GM19324 (cell line): Measurements from ENCODE around the gene AGPS.

Source experiments
- ATAC-seq: cut with Tn5 transposase; IDR thresholded peaks from one replicate; pipeline ENCODE4 v1.9.1; 2021; ENCODE audit warnings: mild to moderate bottlenecking, moderate library complexity; ENCODE audit not compliant: unreplicated experiment, low FRiP score

Gene AGPS

DNA sequence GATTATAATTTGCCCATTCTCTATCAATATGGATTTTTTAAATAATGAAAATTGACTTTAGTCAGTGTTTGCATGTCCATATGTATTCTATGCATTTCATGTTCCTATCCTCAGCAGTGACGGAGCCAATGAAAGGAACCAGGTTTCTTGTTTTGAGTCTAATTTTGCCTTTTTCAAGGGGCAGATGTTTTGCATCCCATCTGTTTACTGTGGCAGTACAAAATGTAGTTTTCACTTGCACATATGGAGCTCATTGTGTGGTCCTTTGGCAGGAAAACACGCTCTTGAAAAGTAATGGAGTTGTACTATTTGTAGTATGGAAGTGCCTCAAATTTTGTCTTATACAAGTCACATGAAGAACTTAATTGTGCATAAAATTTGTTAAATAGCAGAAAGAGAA lies 127.8 kb downstream of the AGPS start:
- ATAC-seq: no peak

DNA sequence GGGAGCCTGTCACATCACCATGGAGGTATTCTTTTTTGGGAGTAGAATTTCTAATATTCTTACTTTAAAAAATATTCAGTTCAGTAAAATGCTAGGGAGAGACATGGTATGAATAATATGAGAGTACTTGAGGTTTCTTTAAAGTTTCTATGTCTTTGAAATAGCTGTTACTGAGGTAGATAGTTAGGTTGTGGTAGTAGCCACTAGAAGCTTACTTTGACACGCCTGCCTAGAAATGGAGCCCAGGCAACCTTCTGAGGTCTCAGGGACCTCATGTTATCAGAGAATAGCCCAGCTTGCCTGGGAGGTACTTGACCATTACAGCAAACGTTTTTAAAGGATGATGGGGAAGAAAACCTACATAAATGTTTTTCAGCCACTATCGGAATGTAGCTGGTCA lies 131.2 kb downstream of the AGPS start:
- ATAC-seq: no peak

DNA sequence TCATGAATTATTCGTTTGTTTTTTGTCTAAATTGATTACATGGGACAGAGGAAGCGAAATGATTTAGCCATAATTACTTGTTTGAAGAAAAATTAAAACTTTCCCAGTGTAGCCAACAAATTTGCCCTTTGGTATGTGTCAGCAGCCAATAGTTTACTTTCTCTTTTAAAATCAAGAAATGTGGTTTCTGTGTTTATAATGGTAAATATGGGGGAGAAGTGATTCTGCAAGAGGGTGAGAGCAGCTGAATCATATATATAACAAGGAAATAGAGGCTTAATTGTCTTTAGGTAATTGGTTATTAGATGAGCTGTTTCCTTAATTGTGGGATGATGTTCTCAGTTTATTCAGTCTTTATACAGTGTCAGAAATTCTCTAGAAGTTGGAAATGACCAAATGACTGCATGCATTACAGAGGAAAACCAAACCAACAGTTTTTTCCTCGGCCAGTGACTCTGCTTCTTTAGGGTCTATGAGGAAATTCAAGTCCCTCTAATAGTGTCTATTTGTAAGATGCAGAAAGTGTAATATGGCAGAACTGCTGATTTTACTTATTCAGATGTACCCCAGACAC lies 132.9 kb downstream of the AGPS start:
- ATAC-seq: no peak

DNA sequence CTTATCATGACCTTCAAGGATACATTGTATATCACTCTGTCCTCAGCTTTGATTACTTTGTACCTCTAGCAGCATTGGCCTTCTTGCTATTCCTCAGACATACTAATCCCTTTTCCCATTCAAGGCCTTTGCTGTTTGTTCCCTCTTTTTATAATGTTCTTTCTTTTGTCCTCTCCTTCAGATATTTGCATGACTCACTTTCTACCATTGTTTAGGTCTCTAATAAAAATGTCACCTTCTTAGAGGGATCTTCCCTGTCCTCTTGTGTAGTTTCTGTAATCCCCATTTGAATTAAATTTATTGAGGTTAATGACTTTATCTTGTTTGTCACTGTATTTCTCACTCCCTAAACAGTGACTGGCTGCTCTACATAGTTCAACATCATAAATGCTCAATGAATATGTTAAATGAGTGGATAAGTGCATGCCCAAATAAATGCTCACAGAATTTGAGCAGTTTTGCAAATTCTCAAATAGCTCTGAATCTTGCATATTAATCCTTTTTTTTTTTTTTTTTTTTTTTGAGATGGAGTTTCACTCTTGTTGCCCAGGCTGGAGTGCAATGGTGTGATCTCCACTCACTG lies 135.9 kb downstream of the AGPS start:
- no peak for ATAC-seq

DNA sequence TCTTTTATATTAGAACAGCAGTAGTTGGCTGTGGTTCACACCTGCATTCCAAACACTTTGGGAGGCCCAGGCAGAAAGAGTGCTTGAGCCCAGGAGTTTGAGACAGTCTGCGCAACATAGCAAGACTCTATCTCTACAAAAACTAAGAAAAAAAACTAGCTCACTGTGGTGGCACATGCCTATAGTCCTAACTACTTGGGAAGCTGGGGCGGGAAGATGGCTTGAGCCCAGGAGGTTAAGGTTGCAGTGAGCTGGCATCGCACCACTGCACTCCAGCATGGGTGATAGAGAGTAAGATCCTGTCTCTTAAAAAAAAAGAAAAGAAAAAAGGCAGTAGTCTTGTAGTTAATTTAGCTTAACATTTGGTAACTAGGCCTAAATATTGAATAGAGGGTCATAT lies 136.6 kb downstream of the AGPS start:
- no peak for ATAC-seq

DNA sequence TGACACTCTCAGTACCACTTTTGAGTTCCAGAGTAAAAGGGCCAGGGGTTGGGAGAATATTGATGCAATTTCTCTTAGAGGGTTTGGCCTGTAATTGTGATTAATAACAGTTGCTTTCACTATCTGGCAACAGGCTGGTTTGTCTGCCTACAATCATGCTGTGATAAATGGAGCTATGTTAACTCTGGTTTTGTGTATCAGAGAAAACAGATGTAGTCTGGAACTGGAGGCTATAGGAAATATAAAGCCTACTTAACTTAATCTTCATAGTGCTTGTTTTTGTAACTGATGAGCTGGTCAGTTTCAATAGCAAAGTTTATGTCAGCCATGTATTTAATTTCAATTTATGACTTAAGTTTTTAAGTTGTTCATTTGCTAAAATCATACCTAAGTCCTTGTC lies 138.0 kb downstream of the AGPS start:
- no peak for ATAC-seq

DNA sequence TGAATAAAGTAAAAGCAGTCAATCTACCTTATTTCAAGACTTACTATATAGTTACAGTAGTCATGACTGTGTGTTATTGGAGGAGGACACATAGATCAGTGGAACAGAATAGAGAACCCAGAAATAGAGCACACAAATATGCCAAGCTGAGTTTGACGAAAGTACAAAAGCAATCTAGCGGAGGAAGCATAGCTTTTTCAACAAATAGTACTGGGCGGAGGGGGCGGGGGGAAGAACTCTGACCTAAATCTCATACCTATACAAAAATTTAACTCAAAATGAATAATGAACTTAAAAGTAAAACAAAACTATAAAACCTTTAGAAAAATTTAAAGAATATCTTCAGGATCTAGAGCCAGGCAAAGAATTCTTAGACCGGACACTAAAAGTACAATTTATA lies 139.1 kb downstream of the AGPS start:
- no peak for ATAC-seq

DNA sequence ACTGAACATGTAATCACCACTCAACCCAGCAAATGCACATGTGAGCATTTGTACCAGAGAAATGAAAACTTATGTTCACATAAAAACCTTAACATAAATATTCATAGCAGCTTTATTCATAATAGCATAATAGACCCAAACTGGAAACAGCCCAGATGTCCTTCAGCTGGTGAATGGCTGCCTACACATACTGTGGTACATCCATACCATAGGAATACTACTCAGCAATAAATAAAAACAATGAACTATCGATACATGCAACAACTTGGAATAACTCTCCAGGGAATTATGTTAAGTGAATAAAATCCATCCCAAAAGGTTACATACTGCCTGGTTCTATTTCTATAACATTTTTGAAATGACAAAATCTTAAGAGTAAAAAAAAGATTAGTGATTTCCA lies 140.0 kb downstream of the AGPS start:
- no peak for ATAC-seq

DNA sequence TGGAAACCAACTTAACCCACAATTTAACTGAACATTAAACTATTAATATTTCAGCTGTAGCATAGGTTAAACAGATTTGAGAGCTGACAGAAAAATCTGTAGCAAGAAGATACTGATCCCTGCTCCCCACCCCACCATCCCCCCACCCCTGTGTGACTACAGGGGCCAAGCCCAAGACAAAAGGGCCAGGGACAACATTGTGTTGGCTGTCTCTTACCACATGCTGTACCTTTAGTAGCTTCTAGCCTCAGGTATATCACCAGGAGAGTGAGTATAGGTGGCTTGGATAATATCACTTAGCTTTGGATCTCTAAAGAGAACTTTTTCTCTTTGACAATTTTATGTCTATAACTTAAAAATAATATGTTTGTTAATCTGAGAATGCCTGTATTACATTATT lies 140.7 kb downstream of the AGPS start:
- no peak for ATAC-seq

DNA sequence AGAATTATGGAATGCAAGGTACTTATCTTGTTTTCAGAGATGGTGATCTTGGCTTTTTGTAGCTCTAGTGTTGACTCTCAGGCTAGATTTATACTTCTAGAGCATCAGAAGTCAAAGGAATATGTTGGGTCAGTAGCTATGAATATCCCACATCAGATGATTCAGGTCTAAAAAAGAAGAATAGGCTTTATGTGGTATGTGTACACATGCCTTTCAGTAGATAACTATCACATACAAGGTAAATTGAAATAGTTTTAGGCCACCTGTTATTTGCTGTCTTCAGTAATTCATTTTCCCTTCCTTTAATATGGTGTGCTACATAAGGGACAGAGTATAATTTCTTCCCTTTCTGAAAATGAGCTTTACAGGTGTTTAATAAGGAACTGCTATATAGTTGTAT lies 142.4 kb downstream of the AGPS start:
- no peak for ATAC-seq

DNA sequence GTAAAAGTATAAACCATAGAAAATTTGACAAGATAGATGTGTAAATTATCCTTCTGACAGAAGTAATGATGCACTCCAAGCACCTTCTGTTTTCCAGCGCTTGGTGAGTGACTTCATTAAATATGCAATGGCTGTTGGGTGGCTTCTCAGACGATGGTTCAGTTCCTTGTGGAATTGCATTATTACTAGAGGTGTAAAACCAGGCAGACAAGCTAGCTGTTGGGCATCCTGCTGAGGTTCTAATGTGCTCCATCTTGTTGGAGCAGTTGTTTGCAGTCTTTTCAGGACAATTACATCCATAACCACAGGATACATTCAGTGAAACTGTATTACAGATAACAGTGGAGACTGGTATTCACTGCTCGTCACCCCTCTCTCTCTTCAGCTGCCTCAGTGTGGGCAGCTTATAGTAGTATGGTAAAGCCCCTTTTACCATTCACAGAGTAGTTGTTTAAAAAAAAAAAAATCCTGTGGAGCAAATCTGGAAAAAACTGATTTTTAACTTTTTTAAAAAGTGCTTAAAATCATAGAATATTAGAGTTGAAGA lies 143.5 kb downstream of the AGPS start:
- no peak for ATAC-seq

DNA sequence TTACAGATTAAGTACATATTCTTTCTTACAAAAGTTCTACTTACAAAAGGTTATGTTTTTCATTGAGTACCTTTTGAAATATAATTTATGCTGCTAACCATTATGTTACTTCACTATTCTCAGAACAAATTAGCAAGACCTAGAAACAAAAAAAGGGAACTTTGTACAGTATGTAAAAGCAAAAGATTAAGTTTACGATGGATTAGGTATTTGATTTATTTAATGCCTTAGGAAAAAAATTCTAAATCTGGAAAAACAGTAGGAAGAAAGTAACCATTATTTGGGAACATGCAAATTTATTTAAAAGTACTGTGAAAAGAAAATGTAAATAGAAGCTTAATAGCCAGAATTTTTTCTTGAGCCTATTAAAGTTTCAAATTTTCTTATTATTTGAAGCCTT lies 144.6 kb downstream of the AGPS start:
- no peak for ATAC-seq

DNA sequence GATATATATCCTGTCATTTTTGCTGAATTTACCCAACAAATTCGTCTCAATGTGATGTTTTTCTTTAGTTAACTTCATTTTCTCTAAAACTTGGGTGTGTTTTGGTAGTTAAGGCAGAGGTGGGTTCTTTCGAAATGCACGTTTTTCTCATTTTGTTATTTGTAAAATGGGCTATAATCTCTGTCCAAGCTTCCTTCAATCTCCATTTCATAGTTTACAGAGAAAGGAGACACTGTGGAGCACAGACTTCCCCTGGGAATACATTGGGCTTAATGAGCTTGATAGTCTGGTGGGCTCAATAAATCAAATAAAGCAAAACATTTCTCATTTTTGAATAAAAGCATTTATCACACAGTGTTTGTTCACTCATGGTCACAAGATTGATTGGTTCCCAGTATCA lies 145.1 kb downstream of the AGPS start:
- ATAC-seq: no peak

DNA sequence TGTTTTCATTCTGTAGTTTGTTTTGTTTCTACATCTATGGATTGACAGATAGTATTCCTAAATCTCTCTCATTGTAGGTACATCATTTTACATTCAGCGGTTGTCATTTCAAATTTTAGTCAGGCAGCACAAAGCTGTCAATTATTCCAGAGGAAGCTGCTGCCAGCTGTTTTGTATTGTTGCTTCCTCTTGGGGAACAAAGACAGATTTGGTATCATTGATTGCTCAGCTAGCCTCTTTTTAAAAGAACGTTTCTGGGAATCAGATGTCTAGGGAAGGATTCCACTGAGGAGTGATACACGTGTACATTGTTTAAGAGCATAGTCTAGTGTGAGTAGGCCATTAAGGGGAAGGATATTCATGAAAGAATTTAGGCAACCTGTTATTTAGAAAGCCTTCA lies 145.8 kb downstream of the AGPS start:
- ATAC-seq: no peak

DNA sequence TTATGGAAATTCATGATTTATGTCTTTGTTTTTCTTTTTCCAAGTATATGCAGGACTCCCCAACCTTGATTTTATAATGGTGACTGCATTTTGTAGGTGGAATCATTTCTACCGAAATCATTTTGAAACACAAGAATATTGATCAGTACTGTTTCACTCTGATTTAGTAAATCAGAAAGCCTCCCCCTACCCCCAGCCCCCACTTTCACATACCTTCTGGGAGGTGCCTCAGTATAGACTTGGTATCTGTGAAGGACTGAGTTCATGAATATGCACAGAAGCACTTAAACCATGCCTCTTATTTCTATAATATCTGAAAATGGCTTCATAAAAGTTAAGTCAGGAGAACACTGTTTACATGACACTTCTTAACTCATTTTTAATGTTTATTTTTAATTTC lies 147.7 kb downstream of the AGPS start:
- no peak for ATAC-seq

DNA sequence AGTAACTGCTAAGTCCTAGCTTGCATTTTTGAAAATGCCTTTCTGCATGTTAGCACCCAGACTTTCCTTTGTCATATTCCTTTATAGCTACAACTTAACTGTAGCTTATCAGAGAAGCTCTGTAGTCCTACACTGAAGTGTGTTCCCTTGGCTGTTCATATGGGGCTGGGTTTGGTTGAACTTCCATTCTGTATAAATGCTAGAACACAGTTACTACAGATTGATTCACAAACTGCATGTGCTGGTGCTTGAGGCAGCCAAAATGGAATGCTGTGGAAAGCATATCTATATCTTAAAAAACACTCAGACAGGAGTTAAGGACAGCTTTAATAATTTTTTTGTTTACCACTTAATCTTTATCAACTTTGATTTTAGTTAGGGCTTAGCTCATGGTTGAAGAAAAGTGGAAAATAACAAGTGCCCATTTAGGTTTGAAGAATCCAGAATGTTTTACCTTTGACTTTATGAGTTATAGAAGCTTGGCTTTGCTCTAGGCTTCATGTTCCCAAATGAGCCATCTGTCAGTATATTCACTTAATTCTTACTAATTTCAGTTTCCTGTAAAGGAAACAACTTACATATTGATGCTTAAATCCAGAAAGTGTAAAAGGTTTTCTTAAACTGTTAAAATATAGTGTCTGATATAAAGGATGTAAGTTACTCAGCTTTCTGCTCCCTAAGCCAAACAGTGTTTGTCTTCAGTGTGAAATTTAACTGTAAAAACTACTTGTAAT lies 148.9 kb downstream of the AGPS start:
- no peak for ATAC-seq

DNA sequence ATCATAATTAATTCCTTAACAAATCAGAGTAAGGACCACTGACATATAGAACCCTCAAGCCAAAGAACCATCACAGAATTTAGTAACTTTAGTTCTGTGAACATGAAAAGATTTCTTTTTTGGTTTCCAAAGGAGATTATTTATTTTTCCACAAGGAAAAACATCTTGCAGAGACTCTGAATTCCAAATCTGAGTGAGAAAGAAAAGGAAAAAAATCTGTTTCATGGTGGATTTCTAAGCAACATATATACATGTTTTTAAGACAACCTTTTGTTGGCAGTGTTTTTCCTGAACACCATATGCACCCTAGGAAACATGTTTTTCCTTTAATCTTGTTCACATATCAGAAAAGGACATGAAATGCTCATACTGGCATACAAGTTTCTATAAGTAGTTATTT lies 149.8 kb downstream of the AGPS start:
- ATAC-seq: no peak

DNA sequence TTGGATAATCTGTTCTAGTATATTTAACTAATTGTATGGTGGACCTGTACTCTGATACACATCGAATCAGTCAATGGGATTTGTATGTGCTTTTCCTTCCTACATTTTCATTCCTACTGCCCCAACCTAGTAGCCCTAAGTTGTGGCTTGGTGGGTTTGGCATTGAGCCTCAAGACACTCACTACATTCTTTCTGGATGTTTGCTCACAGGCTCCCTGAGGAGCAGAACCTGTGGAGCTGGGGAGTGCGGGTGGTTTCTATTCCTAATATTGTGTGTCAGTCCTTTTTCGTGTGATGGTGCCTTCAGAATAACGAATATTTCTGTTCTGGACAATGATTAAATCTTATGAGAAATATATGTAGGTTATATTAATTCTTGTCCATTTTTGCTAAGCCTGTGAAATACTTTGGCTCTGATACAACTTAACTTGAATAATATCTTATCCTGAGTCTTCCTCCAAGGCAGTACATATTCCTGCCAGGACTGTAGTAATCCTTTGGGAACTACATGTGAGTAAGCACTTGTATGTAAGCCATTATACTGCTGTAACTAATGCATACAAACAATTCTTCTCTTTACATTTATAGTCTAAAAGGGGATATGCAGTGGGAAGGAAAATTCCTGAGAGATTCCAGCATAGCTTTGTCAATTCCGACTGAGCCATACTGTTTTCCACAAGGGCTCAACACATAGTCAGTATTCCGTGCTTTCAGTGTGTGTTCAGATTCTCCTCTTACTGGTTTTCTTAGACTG lies 150.6 kb downstream of the AGPS start:
- ATAC-seq: no peak

DNA sequence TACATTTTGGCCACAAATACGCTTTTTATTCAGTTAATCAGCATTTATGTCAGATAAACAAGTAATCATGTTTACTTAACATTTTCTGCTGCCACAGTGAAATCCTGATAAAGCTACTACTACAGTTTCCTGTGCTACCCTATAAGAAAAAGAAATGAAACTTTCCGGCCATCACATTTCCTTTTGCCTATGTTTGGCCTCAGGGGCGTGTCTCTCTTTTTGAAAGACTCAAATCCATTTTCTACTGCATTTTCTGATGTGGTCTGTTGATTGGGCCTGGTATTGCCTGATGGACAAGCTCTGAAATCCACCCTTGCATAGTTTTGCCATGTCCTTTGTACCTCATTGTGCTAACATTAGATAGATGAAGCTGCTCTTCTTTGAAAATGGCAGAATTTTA lies 152.6 kb downstream of the AGPS start:
- no peak for ATAC-seq

DNA sequence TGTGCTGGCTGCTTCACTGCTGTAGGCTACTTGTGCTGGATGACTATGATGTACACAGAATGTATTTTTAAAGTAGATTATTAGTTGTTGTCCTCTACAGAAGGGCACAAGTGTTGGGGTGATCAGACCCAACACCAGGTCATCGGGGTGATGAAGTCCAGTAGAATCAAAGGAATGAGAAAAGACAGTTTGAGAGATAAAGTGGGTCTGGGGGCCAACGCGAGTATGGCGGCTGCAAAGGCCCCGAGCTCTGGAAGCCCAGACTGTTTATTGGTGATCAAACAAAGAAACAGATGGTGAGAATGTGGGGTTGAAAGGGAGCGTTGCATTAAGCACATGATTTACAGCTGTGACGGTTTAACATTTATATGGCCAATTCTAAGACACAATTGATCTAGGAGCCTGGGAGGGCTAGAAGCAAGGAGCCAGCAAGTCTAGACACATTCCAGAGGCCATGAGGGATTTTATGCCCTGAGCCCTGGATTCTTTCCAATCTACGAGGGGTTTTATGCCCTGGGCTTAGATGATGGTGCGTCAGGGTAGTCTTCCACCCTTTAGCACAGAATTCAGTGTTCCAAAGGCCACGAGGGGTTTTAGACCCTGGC lies 153.5 kb downstream of the AGPS start:
- ATAC-seq: no peak

DNA sequence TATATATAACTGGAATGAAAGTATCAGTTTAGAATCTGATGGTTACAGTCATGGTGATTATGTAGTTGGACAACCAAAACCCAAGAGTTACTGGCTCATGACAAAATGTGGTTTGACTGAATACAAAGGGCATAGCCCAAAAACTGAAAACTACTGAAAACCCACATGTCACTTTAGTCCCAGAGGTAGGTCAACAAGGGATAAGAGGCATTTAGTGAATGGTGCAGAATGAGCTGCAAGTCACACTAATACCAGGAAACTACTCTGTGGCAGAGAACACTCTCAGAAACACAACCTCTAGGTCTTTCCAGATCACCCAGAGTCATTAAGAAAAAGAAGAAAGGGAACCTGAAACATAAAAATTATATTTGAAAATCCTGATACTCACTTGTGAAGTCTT lies 154.5 kb downstream of the AGPS start:
- peak; percentile 68 for ATAC-seq
